GM19193 (cell line): ENCODE results near the gene CREB3L2.

Source experiments
- POLR2A ChIP-seq: IDR thresholded peaks from 4 replicates; pipeline ENCODE4 v1.6.1; 2011; ENCODE audit not compliant: insufficient read depth, insufficient read length; ENCODE audit errors: extremely low read depth

Gene CREB3L2

GRCh38 chr7:137877027-137877675 lies 124.7 kb downstream of the CREB3L2 start:
- no peak for TF ChIP-seq POLR2A

- TF ChIP-seq POLR2A = no peak
Measured at GRCh38 chr7:137875746-137876145, 126.1 kb downstream of the CREB3L2 start.

- TF ChIP-seq POLR2A = no peak
Measured at GRCh38 chr7:137873979-137874777, 127.7 kb downstream of the CREB3L2 start.

- no peak for TF ChIP-seq POLR2A
Measured at GRCh38 chr7:137873524-137873923, 128.4 kb downstream of the CREB3L2 start.

- TF ChIP-seq POLR2A = no peak
Measured at GRCh38 chr7:137871170-137871915, 130.5 kb downstream of the CREB3L2 start.

GRCh38 chr7:137870684-137871083 lies 131.2 kb downstream of the CREB3L2 start:
- no peak for TF ChIP-seq POLR2A

- no peak for TF ChIP-seq POLR2A
Measured at GRCh38 chr7:137870078-137870477, 131.8 kb downstream of the CREB3L2 start.

GRCh38 chr7:137869260-137869659 lies 132.6 kb downstream of the CREB3L2 start:
- no peak for TF ChIP-seq POLR2A

- TF ChIP-seq POLR2A = no peak
Measured at GRCh38 chr7:137867289-137867688, 134.6 kb downstream of the CREB3L2 start.

GRCh38 chr7:137865764-137866163 lies 136.1 kb downstream of the CREB3L2 start:
- TF ChIP-seq POLR2A = no peak

- no peak for TF ChIP-seq POLR2A
Measured at GRCh38 chr7:137862964-137863363, 138.9 kb downstream of the CREB3L2 start.

- no peak for TF ChIP-seq POLR2A
Measured at GRCh38 chr7:137862358-137862757, 139.5 kb downstream of the CREB3L2 start.

GRCh38 chr7:137860542-137860941 lies 141.3 kb downstream of the CREB3L2 start:
- no peak for TF ChIP-seq POLR2A

- no peak for TF ChIP-seq POLR2A
Measured at GRCh38 chr7:137853053-137853452, 148.8 kb downstream of the CREB3L2 start.

- TF ChIP-seq POLR2A = no peak
Measured at GRCh38 chr7:137852108-137852507, 149.8 kb downstream of the CREB3L2 start.

- no peak for TF ChIP-seq POLR2A
Measured at GRCh38 chr7:137850972-137851945, 150.6 kb downstream of the CREB3L2 start.
